Panc1 (cell line): ENCODE results near the gene SLC6A7. TPM values are rescaled to one million over a fixed set of nuclear protein-coding genes. Genes with fewer than 3 reads are reported as not detected.

Experiments
- ATAC-seq: fragments of 200-7000 bp; cut with Tn5 transposase; 2 replicates; pipeline ENCODE4 v1.9.1; 2020; ENCODE audit warnings: mild to moderate bottlenecking, moderate library complexity
- Bru-seq: library from RNA; stranded (reverse); fragments of 400-500 nt; gene quantifications from one replicate; lab custom pipeline; 2021; lab: Mats Ljungman, UMichigan
- BruChase-seq, 2 experiments: library from RNA; stranded (reverse); fragments of 400-500 nt; gene quantifications; one replicate each; lab custom pipeline; 2021; lab: Mats Ljungman, UMichigan
- BruUV-seq: library from RNA; stranded (reverse); fragments of 400-500 nt; replicated peaks from 2 replicates; lab custom pipeline; 2021; lab: Mats Ljungman, UMichigan
- CTCF ChIA-PET: fragments of 300-600 bp; sonication (Branson Sonifier 250); formaldehyde crosslinking; loops from one replicate; lab custom pipeline; 2022; ENCODE audit warnings: antibody characterized with exemption; lab: Charles Lee
- POLR2A ChIA-PET: fragments of 300-600 bp; sonication (Branson Sonifier 250); formaldehyde crosslinking; loops from one replicate; lab custom pipeline; 2022; ENCODE audit warnings: antibody characterized with exemption; lab: Charles Lee
- DNase-seq: peaks from one replicate; pipeline ENCODE4 v3.0.0-alpha.2; 2010; ENCODE audit warnings: low read depth, low spot score
- H3K27ac ChIP-seq: 2 replicates; pipeline ENCODE4 v1.5.1; 2011; ENCODE audit warnings: mild to moderate bottlenecking, low read length, inconsistent platforms
- H3K27me3 ChIP-seq: fragments of 200-500 bp; sonication (Bioruptor generic); 2 replicates; pipeline ENCODE4 v1.6.0; 2014; ENCODE audit warnings: low read length, inconsistent platforms; ENCODE audit not compliant: control insufficient read depth, insufficient read depth
- H3K36me3 ChIP-seq: fragments of 200-500 bp; sonication (Bioruptor generic); 2 replicates; pipeline ENCODE4 v1.5.1; 2014; ENCODE audit warnings: inconsistent platforms, mild to moderate bottlenecking, low read length, moderate library complexity; ENCODE audit not compliant: control insufficient read depth, insufficient read depth
- H3K4me1 ChIP-seq: 2 replicates; pipeline ENCODE4 v1.5.1; 2011; ENCODE audit warnings: inconsistent platforms, mild to moderate bottlenecking, low read length, moderate library complexity; ENCODE audit not compliant: control insufficient read depth, insufficient read depth
- H3K4me3 ChIP-seq, 2 experiments: 2 replicates each; pipeline ENCODE4 v1.5.1; 2011 to 2012; ENCODE audit warnings: low read depth in 2 of 2, low read length in 2 of 2, mild to moderate bottlenecking in 2 of 2, inconsistent platforms in 1 of 2, moderate library complexity in 1 of 2
- H3K9me3 ChIP-seq: fragments of 200-500 bp; sonication (Bioruptor generic); 2 replicates; pipeline ENCODE4 v1.5.1; 2014; ENCODE audit warnings: low read depth, mild to moderate bottlenecking, inconsistent platforms, low read length, moderate library complexity; ENCODE audit not compliant: control insufficient read depth, insufficient read depth
- POLR2AphosphoS5 ChIP-seq: IDR thresholded peaks from 2 replicates; pipeline ENCODE4 v1.6.1; 2012; ENCODE audit warnings: mild to moderate bottlenecking, low read depth, low read length, moderate library complexity
- SIN3A ChIP-seq: IDR thresholded peaks from 2 replicates; pipeline ENCODE4 v1.6.1; 2012; ENCODE audit warnings: low read depth, mild to moderate bottlenecking, low read length, moderate library complexity, borderline replicate concordance; ENCODE audit not compliant: insufficient read depth
- TCF7L2 ChIP-seq: IDR thresholded peaks from 2 replicates; pipeline ENCODE4 v1.6.1; 2011; ENCODE audit warnings: mild to moderate bottlenecking, low read depth, low read length, inconsistent platforms
- in situ Hi-C: cut with HindIII; loops from 2 replicates; pipeline ENCODE4 v1.10.0; 2016; ENCODE audit warnings: low sequenced_read_pairs, low pct_unique_long_range_greater_than_20kb
- intact Hi-C: fragments of 100-400 bp; cut with micrococcal nuclease; formaldehyde crosslinking; loops from one replicate; pipeline ENCODE4 v1.10.0; 2022; ENCODE audit not compliant: unreplicated experiment
- long read RNA-seq: library from polyadenylated mRNA; unstranded; transcript quantifications from one replicate; pipeline ENCODE4 v2.0.0, GENCODE V29; 2021; ENCODE audit not compliant: unreplicated experiment
- polyA plus RNA-seq: library from polyadenylated mRNA; unstranded; fragments of >200 nt; gene quantifications from one replicate; pipeline ENCODE4 v1.2.1, GENCODE V29; 2012; ENCODE audit warnings: missing spikeins; ENCODE audit not compliant: insufficient read length
- total RNA-seq: library from RNA; stranded (reverse); gene quantifications from one replicate; pipeline ENCODE4 v1.2.1, GENCODE V29; 2021; ENCODE audit not compliant: unreplicated experiment
- TF ChIP-seq, protein P1 (sequence below): fragments of 450-650 bp; IDR thresholded peaks from 2 replicates; pipeline ENCODE4 v1.5.1; 2017; ENCODE audit warnings: mild to moderate bottlenecking
- TF ChIP-seq, protein P2 (sequence below), 2 experiments: IDR thresholded peaks; 2 replicates each; pipeline ENCODE4 v1.6.1; 2011 to 2012; ENCODE audit warnings: low read depth in 2 of 2, control low read depth in 1 of 2, low read length in 1 of 2, mild to moderate bottlenecking in 1 of 2, moderate library complexity in 1 of 2; ENCODE audit not compliant: insufficient read depth in 1 of 2

SLC6A7 gene
- total RNA-seq, result not detected
- polyA plus RNA-seq, result not detected
- not detected for Bru-seq, nascent RNA
- percentile 3 among the genes with signal in this experiment for BruChase-seq, experiment 1, labeled RNA remaining after a 2-hour chase
- BruChase-seq, experiment 2, labeled RNA remaining after a 6-hour chase, result not detected
- long read RNA-seq, result 0 reads

DNA sequence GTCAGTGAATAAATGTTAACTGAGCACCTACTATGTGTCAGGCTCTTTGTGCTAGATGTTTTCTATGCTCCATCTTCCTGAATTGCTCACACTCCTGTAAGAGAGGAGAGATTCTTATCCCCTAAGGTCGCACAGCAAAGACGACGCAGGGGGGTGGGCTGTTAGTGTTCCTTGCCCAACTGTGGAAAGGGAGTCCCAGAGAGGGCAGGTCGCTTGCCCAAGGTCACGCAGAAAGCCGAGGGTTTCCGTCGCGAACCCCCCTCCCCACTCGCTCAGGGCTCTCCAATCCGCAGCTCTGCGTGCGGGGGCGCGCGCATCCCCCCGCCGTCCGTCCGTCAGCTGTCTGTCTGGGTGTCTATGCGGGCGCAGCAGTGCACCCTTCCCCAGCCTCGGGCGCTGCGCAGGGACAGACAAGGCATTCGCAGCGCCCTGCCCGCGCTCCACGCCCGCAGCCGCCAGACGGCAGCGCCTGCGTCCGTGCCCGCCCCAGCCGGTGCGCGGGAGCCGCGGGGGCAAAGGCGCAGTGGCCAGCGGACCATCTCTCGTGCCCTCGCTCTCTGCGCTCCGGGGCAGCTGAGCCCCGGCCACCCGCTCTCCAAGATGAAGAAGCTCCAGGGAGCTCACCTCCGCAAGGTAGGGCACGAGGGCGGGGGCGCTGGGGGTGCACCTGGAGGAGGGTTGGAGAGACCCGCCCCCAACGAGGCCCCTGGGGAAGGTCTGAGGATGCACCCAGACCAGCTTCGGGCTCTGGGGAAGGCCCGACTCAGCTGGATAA lies at the start of gene SLC6A7:
SLC6A7 (plus strand) TSS at position 335 of the 775 bp plus-strand sequence; CDS start at position 601, 266 bp downstream.
- TF ChIP-seq, protein P1, sequence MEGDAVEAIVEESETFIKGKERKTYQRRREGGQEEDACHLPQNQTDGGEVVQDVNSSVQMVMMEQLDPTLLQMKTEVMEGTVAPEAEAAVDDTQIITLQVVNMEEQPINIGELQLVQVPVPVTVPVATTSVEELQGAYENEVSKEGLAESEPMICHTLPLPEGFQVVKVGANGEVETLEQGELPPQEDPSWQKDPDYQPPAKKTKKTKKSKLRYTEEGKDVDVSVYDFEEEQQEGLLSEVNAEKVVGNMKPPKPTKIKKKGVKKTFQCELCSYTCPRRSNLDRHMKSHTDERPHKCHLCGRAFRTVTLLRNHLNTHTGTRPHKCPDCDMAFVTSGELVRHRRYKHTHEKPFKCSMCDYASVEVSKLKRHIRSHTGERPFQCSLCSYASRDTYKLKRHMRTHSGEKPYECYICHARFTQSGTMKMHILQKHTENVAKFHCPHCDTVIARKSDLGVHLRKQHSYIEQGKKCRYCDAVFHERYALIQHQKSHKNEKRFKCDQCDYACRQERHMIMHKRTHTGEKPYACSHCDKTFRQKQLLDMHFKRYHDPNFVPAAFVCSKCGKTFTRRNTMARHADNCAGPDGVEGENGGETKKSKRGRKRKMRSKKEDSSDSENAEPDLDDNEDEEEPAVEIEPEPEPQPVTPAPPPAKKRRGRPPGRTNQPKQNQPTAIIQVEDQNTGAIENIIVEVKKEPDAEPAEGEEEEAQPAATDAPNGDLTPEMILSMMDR, result no peak
- TF ChIP-seq SIN3A (no peak), POLR2AphosphoS5 (no peak), TCF7L2 (no peak)
- TF ChIP-seq, protein P2, sequence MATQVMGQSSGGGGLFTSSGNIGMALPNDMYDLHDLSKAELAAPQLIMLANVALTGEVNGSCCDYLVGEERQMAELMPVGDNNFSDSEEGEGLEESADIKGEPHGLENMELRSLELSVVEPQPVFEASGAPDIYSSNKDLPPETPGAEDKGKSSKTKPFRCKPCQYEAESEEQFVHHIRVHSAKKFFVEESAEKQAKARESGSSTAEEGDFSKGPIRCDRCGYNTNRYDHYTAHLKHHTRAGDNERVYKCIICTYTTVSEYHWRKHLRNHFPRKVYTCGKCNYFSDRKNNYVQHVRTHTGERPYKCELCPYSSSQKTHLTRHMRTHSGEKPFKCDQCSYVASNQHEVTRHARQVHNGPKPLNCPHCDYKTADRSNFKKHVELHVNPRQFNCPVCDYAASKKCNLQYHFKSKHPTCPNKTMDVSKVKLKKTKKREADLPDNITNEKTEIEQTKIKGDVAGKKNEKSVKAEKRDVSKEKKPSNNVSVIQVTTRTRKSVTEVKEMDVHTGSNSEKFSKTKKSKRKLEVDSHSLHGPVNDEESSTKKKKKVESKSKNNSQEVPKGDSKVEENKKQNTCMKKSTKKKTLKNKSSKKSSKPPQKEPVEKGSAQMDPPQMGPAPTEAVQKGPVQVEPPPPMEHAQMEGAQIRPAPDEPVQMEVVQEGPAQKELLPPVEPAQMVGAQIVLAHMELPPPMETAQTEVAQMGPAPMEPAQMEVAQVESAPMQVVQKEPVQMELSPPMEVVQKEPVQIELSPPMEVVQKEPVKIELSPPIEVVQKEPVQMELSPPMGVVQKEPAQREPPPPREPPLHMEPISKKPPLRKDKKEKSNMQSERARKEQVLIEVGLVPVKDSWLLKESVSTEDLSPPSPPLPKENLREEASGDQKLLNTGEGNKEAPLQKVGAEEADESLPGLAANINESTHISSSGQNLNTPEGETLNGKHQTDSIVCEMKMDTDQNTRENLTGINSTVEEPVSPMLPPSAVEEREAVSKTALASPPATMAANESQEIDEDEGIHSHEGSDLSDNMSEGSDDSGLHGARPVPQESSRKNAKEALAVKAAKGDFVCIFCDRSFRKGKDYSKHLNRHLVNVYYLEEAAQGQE (IDR thresholded peaks at IDR 0.05; ENCODE audit: insufficient read depth in 1 of 2, low read depth in 2 of 2, low read length in 1 of 2), result no peak
- in situ Hi-C loops (no loop called here), intact Hi-C loops (no loop called here)
- BruUV-seq, result no TSS peak
- no peaks in the 10 kb centered on the region for H3K36me3 ChIP-seq
- H3K27ac ChIP-seq, result no peak within 1 kb of the TSS
- DNase-seq (no peak), ATAC-seq (no peak)
- CTCF ChIA-PET, result no interaction called here
- H3K4me1 ChIP-seq, result no peaks in the 10 kb centered on the region
- POLR2A ChIA-PET, result no interaction called here
- H3K9me3 ChIP-seq, result no peaks in the 10 kb centered on the region
- H3K27me3 ChIP-seq, result peaks cover 9% of the 10 kb centered on the region
- H3K4me3 ChIP-seq, result no peak within 1 kb of the TSS

DNA sequence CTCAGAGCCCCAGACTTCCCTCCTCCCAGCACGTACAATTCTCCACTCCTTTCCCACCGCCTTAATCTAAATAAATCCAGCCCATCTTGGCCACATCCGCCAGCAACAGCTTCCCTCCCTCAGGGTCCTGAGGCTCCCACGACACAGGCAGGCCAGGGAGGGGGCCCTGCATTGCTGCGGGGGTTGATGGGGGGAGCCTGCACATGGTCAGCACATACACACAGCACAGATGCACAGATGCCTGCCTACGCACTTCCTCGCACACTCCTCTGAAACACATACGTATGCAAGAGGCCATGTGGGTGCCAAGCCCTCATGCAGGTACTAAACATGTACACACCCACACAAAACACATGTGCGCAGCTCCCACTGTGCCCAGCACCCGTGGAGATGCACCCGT lies 49.0 kb upstream of the SLC6A7 start:
- no peaks in the 10 kb centered on the region for H3K9me3 ChIP-seq
- H3K4me3 ChIP-seq, result no peak overlapping the region
- in situ Hi-C loops, result no loop called here
- ChIA-PET POLR2A (no interaction called here), CTCF (no interaction called here)
- no peak for DNase-seq
- peaks cover 32% of the 10 kb centered on the region for H3K4me1 ChIP-seq
- no peaks in the 10 kb centered on the region for H3K27me3 ChIP-seq
- H3K27ac ChIP-seq, result no peak overlapping the region
- TF ChIP-seq SIN3A, result no peak
- TF ChIP-seq, protein P2 (IDR thresholded peaks at IDR 0.05; ENCODE audit: insufficient read depth in 1 of 2, low read depth in 2 of 2, low read length in 1 of 2), result no peak
- TF ChIP-seq POLR2AphosphoS5, result no peak
- TF ChIP-seq, protein P1, result no peak
- TF ChIP-seq TCF7L2, result no peak
- H3K36me3 ChIP-seq, result no peaks in the 10 kb centered on the region
- no peak for ATAC-seq
- intact Hi-C loops, result no loop called here
- no TSS peak for BruUV-seq
